Loucy (cell line): Measurements from ENCODE around the gene ATXN7L3.

ENCODE experiments used
- EZH2phosphoT487 ChIP-seq: fragments of 200-600 bp; IDR thresholded peaks from 2 replicates; pipeline ENCODE4 v1.6.1; 2018; ENCODE audit warnings: antibody characterized with exemption, mild to moderate bottlenecking, moderate library complexity, borderline replicate concordance
- TF ChIP-seq, protein P1 (sequence below): fragments of 200-600 bp; sonication (generic); conservative IDR thresholded peaks from 2 replicates; pipeline ENCODE4 v1.5.1; 2014; ENCODE audit warnings: mild to moderate bottlenecking, antibody characterized with exemption, low read length

DNA sequence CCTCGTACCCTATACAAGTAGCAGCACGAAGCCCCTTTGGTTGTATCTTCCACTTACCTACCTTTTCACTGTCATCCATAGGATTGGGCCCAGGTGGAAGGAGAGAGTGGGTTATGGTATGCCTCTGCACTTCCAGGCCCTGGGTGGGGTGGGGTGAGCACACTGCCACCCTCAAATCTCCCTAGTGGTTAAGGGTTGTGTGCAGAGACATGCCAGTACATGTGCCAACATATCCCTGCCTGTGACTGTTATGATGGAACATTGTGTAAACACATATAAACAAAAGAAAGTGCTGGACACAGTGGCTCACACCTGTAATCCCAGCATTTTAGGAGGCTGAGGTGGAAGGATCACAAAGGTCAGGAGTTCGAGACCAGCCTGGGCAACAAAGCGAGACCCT is 46.8 kb downstream of the ATXN7L3 start:
- TF ChIP-seq, protein P1, sequence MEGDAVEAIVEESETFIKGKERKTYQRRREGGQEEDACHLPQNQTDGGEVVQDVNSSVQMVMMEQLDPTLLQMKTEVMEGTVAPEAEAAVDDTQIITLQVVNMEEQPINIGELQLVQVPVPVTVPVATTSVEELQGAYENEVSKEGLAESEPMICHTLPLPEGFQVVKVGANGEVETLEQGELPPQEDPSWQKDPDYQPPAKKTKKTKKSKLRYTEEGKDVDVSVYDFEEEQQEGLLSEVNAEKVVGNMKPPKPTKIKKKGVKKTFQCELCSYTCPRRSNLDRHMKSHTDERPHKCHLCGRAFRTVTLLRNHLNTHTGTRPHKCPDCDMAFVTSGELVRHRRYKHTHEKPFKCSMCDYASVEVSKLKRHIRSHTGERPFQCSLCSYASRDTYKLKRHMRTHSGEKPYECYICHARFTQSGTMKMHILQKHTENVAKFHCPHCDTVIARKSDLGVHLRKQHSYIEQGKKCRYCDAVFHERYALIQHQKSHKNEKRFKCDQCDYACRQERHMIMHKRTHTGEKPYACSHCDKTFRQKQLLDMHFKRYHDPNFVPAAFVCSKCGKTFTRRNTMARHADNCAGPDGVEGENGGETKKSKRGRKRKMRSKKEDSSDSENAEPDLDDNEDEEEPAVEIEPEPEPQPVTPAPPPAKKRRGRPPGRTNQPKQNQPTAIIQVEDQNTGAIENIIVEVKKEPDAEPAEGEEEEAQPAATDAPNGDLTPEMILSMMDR = no peak
- no peak for TF ChIP-seq EZH2phosphoT487
